B cell (primary cell): Measurements from ENCODE around the gene GOLGA6L9. TPM values are rescaled to one million over a fixed set of nuclear protein-coding genes. Genes with fewer than 3 reads are reported as not detected.
"Not testable (repeated sequence)": the region's sequence is repeated elsewhere in the genome, so short reads cannot be mapped to it uniquely, and the experiment has no call there.

Source experiments
- ATAC-seq: fragments of 200-7000 bp; cut with Tn5 transposase; one replicate; pipeline ENCODE4 v1.10.0; 2021; ENCODE audit warnings: low read depth, mild to moderate bottlenecking, moderate number of reproducible peaks, moderate library complexity
- CTCF ChIA-PET: fragments of 350-600 bp; sonication (Branson Sonifier 250); formaldehyde crosslinking; loops from one replicate; lab custom pipeline; 2021; ENCODE audit warnings: antibody characterized with exemption, inconsistent platforms; lab: Charles Lee
- POLR2A ChIA-PET: fragments of 350-600 bp; sonication (Branson Sonifier 250); formaldehyde crosslinking; loops from one replicate; lab custom pipeline; 2021; ENCODE audit warnings: antibody characterized with exemption; lab: Charles Lee
- DNase-seq: peaks from one replicate; pipeline ENCODE4 v3.0.0; 2013
- H2AFZ ChIP-seq: 2 replicates; pipeline ENCODE4 v1.6.1; 2012; ENCODE audit warnings: mild to moderate bottlenecking, low read depth, low read length; ENCODE audit not compliant: insufficient read depth, poor library complexity, severe bottlenecking
- H3K27ac ChIP-seq, 2 donors: 1 replicate in 1 of 2; 2 replicates in 1 of 2; pipeline ENCODE4 v1.5.1; 2012 to 2013; ENCODE audit warnings: low read length in 2 of 2, mild to moderate bottlenecking in 2 of 2, moderate library complexity in 1 of 2
- H3K27me3 ChIP-seq, 4 experiments: fragments of 200-600 bp in 1 of 4; sonication (generic) in 1 of 4; replicated peaks in 1 of 4; 1 replicate in 2 of 4; 2 replicates in 2 of 4; pipeline versions ENCODE4 v1.6.1 to v1.7.0; 2013 to 2016; ENCODE audit warnings: low read length in 3 of 4, mild to moderate bottlenecking in 2 of 4, mixed read lengths in 1 of 4, moderate library complexity in 1 of 4; ENCODE audit not compliant: insufficient read depth in 4 of 4, control insufficient read depth in 3 of 4; ENCODE audit errors: control extremely low read depth in 1 of 4
- H3K36me3 ChIP-seq, 2 experiments: replicated peaks in 1 of 2; 1 replicate in 1 of 2; 2 replicates in 1 of 2; pipeline versions ENCODE4 v1.6.1 to v1.7.1; 2013; ENCODE audit warnings: low read length in 1 of 2; ENCODE audit not compliant: insufficient read depth in 2 of 2, control insufficient read depth in 1 of 2; ENCODE audit errors: control extremely low read depth in 1 of 2, extremely low read depth in 1 of 2
- H3K4me1 ChIP-seq, 2 donors: fragments of 200-600 bp in 1 of 2; sonication (generic) in 1 of 2; 1 replicate in 1 of 2; 2 replicates in 1 of 2; pipeline versions ENCODE4 v1.5.1 to v1.6.1; 2013 to 2017; ENCODE audit warnings: low read length in 2 of 2; ENCODE audit not compliant: control insufficient read depth in 2 of 2, insufficient read depth in 2 of 2
- H3K4me2 ChIP-seq: replicated peaks from 2 replicates; pipeline ENCODE3; 2012; ENCODE audit warnings: mild to moderate bottlenecking, low read depth, low read length; ENCODE audit not compliant: poor library complexity, severe bottlenecking
- H3K4me3 ChIP-seq, 5 experiments: fragments of 200-600 bp in 1 of 5; sonication (generic) in 1 of 5; 1 replicate in 3 of 5; 2 replicates in 2 of 5; pipeline versions ENCODE4 v1.5.1 to v1.7.0; 2011 to 2016; ENCODE audit warnings: low read length in 4 of 5, mild to moderate bottlenecking in 4 of 5, low read depth in 2 of 5, control low read depth in 1 of 5, moderate library complexity in 1 of 5; ENCODE audit not compliant: insufficient read depth in 1 of 5; ENCODE audit errors: control extremely low read depth in 1 of 5, extremely low read depth in 1 of 5
- H3K79me2 ChIP-seq: fragments of 200-600 bp; sonication (generic); one replicate; pipeline ENCODE4 v1.6.0; 2016; ENCODE audit warnings: low read length; ENCODE audit not compliant: control insufficient read depth, insufficient read depth
- H3K9ac ChIP-seq: fragments of 200-600 bp; sonication (generic); 2 replicates; pipeline ENCODE4 v1.6.1; 2017; ENCODE audit warnings: mild to moderate bottlenecking, low read length, moderate library complexity
- H3K9me3 ChIP-seq, 3 donors: one replicate each; pipeline versions ENCODE4 v1.6.1 to v1.7.1; 2013; ENCODE audit warnings: low read length in 2 of 3; ENCODE audit not compliant: control insufficient read depth in 2 of 3, insufficient read depth in 1 of 3; ENCODE audit errors: control extremely low read depth in 1 of 3
- H4K20me1 ChIP-seq: 2 replicates; pipeline ENCODE4 v1.6.0; 2012; ENCODE audit warnings: mild to moderate bottlenecking, low read length; ENCODE audit not compliant: insufficient read depth, control insufficient read depth, poor library complexity, severe bottlenecking
- H3K27ac Mint-ChIP-seq: one replicate; pipeline ENCODE4 v1.8.0; 2021; ENCODE audit warnings: mixed read lengths
- H3K27me3 Mint-ChIP-seq: one replicate; pipeline ENCODE4 v1.8.0; 2021; ENCODE audit warnings: mixed read lengths
- H3K4me1 Mint-ChIP-seq: one replicate; pipeline ENCODE4 v1.8.0; 2021; ENCODE audit warnings: mixed read lengths
- H3K4me3 Mint-ChIP-seq: one replicate; pipeline ENCODE4 v1.8.0; 2021; ENCODE audit warnings: mixed read lengths
- H3K9me3 Mint-ChIP-seq: one replicate; pipeline ENCODE4 v1.8.0; 2022; ENCODE audit warnings: mixed read lengths; ENCODE audit not compliant: insufficient read depth
- WGBS: methylation state at CpG from one replicate; pipeline ENCODE4 v1.1.5; 2013; ENCODE audit warnings: missing lambda C conversion rate; ENCODE audit not compliant: insufficient coverage; 5-methylcytosine and 5-hydroxymethylcytosine counted together
- intact Hi-C: fragments of 100-400 bp; cut with micrococcal nuclease; formaldehyde crosslinking; loops from one replicate; pipeline ENCODE4 v1.10.0; 2022
- polyA plus RNA-seq: library from polyadenylated mRNA; depleted of rRNA; stranded (reverse); fragments of >200 nt; gene quantifications from 2 replicates; pipeline ENCODE4 v1.2.3, GENCODE V29; 2012
- total RNA-seq, 2 donors: library from RNA; stranded (reverse); fragments of 120-200 nt in 1 of 2; gene quantifications; 1 replicate in 1 of 2; 2 replicates in 1 of 2; pipeline versions ENCODE4 v1.2.3 to v1.2.4, GENCODE V29; 2013 to 2022

GOLGA6L9 gene
- total and polyA plus RNA-seq, 2 donors (not counting 1 experiment from before 2014, with no cell fraction given): 2.1 to 3.1 TPM

GRCh38 chr15:82468205-82468604 is 38.6 kb downstream of the GOLGA6L9 start:
- H3K36me3 ChIP-seq, H3K9ac ChIP-seq, H3K27ac ChIP-seq, H3K27me3 ChIP-seq, H4K20me1 ChIP-seq, H3K4me3 ChIP-seq, POLR2A ChIA-PET, H3K4me3 Mint-ChIP-seq, H3K4me1 Mint-ChIP-seq, DNase-seq, H3K4me1 ChIP-seq, H3K9me3 Mint-ChIP-seq, H3K4me2 ChIP-seq, intact Hi-C loops, H2AFZ ChIP-seq, H3K27me3 Mint-ChIP-seq, CTCF ChIA-PET, H3K79me2 ChIP-seq, H3K27ac Mint-ChIP-seq, H3K9me3 ChIP-seq: not testable (repeated sequence)
- WGBS: no CpG with 5 or more reads among the region's 11 CpGs
- ATAC-seq: peak; percentile 87

DNA sequence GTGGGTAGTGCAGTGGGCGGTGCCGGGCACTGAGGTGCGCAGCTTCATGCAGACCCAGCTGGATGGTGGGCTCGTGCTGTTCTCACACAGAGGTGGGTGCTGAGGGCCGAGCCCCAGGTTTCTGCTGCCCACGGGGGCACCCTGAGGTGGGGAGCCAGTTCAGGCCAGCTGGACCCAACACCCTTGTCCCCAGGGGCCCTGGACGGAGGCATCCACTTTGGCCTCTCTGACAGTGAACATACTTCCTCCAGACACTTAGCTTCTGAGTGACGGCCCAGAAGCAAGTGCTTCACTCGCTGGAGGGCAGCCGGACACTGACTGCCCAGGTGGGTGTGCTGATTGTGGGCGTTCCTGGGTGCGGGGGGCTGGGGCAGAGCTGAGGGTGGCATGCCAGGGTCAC is 39.8 kb downstream of the GOLGA6L9 start:
- H3K27me3 ChIP-seq, DNase-seq, H3K27me3 Mint-ChIP-seq, H3K27ac Mint-ChIP-seq, H3K79me2 ChIP-seq, intact Hi-C loops, H2AFZ ChIP-seq, H3K9me3 Mint-ChIP-seq, H3K36me3 ChIP-seq, H4K20me1 ChIP-seq, H3K4me3 Mint-ChIP-seq, H3K9ac ChIP-seq, H3K4me2 ChIP-seq, CTCF ChIA-PET, H3K4me1 Mint-ChIP-seq, H3K4me1 ChIP-seq, H3K4me3 ChIP-seq, H3K27ac ChIP-seq, POLR2A ChIA-PET, ATAC-seq, H3K9me3 ChIP-seq: not testable (repeated sequence)
- no CpG with 5 or more reads among the region's 12 CpGs for WGBS

DNA sequence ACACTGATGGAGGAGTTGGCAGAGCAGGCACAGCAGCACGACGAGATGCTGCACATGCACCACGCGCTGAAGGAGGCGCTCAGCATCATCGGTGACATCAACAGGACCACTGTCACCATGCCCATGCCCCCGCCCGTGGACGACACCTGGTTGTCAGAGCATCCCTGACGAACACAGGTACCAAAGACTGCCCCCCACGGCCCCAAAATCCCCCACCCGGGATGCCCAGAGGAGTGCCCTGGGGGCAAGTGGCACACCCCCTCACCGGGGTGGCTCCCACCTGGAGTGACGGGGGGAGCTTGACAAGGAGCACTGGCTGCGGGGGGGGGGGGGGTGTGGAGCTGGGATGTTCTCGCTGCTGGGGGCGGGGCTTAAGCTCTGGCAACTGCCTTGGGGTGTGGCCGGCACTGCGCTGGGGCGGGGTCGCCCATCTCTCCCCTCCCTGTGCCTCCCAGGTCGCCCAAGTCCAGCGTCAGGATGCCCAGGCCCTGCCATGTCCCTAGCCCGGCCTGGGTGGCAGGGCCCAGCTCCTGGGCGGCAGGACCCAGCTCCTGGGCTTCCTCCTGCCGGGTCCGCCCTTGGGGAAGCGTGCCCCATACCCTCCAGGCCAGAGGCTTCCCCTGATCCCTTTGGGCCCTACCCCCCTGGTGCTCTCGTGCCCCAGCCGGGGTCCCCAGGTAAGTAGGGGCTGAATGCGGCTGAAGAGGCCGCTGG is 42.8 kb downstream of the GOLGA6L9 start:
- H3K27ac ChIP-seq, H3K4me3 ChIP-seq, H3K9me3 ChIP-seq, H3K27me3 ChIP-seq, CTCF ChIA-PET, H3K9ac ChIP-seq, H3K4me1 Mint-ChIP-seq, H3K4me1 ChIP-seq, H3K9me3 Mint-ChIP-seq, H3K4me2 ChIP-seq, H3K36me3 ChIP-seq, intact Hi-C loops, H3K27ac Mint-ChIP-seq, H4K20me1 ChIP-seq, H3K79me2 ChIP-seq, H3K27me3 Mint-ChIP-seq, POLR2A ChIA-PET, H2AFZ ChIP-seq, H3K4me3 Mint-ChIP-seq, ATAC-seq: not testable (repeated sequence)
- peak; percentile 3 for DNase-seq
- WGBS: 97% methylated on average over 17 of the region's 32 CpGs

DNA sequence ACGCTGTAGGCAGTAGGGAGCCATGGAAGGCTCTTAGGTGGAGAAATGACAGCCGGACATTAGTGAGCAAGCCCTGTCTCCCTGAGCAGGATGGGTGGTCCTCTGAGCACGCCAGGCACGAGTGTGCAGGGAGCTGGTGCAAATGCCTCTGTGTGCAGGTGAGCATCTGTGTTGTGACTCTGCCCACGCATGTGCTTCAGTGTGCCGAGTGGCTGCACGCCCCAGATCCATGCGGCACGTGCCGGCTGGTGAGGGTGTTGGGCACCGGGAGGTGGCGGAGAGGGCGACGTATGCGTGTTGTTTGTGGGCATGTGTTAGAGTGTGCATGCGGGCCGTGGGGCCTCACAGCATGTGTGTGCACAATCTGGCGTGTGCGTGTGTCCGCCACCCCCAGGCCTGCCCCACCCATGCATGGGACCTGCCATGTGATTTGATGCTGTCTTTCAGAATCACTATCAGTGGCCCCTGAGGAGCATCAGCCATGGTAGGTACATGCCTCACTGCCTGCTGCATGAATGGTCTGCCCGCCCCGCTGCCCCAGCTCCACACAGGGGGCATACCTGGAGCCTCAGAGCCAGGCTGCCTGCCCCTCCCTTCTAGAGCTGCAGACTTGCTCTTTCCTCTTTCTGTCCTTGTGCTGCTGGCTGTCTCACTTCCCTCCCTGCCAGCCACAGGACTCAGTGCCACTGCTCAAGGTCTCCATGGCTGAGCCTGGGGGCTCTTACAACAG is 45.1 kb downstream of the GOLGA6L9 start:
- CTCF ChIA-PET, H3K27me3 ChIP-seq, H3K9me3 ChIP-seq, H3K9ac ChIP-seq, H3K4me1 Mint-ChIP-seq, DNase-seq, H3K9me3 Mint-ChIP-seq, H3K4me3 ChIP-seq, POLR2A ChIA-PET, H3K4me1 ChIP-seq, ATAC-seq, H3K27ac ChIP-seq, H3K4me2 ChIP-seq, H3K36me3 ChIP-seq, H4K20me1 ChIP-seq, H3K27me3 Mint-ChIP-seq, H3K79me2 ChIP-seq, H3K27ac Mint-ChIP-seq, H2AFZ ChIP-seq, H3K4me3 Mint-ChIP-seq, intact Hi-C loops: not testable (repeated sequence)
- no CpG with 5 or more reads among the region's 22 CpGs for WGBS
